Esophagus squamous epithelium (tissue), 5 donors: ENCODE results near the gene KLF8. TPM values are rescaled to one million over a fixed set of nuclear protein-coding genes. Genes with fewer than 3 reads are reported as not detected.

ENCODE experiments used
- DNase-seq: peaks from one replicate; lab custom pipeline; 2025; lab: John Stamatoyannopoulos, UW
- H3K27ac ChIP-seq, 4 donors: fragments of 200-600 bp; sonication (generic); one replicate each; pipeline ENCODE4 v1.5.1; 2016 to 2019; ENCODE audit warnings: mild to moderate bottlenecking in 1 of 4
- H3K27me3 ChIP-seq, 4 donors: fragments of 200-600 bp; sonication (generic); 1 replicate in 3 of 4; 2 replicates in 1 of 4; pipeline versions ENCODE4 v1.5.1 to v1.6.0; 2017 to 2021; ENCODE audit warnings: antibody characterized with exemption in 1 of 4
- H3K36me3 ChIP-seq, 3 donors: fragments of 200-600 bp; sonication (generic); one replicate each; pipeline ENCODE4 v1.5.1; 2016 to 2019
- H3K4me1 ChIP-seq, 3 donors: fragments of 200-600 bp; sonication (generic); one replicate each; pipeline ENCODE4 v1.5.1; 2017 to 2019
- H3K4me3 ChIP-seq, 4 donors: fragments of 200-600 bp; sonication (generic); 1 replicate in 3 of 4; 2 replicates in 1 of 4; pipeline ENCODE4 v1.5.1; 2016 to 2019; ENCODE audit warnings: mild to moderate bottlenecking in 2 of 4, moderate library complexity in 1 of 4
- H3K9me3 ChIP-seq, 3 donors: fragments of 200-600 bp; sonication (generic); one replicate each; pipeline ENCODE4 v1.5.1; 2016 to 2019
- CTCF ChIP-seq, 6 experiments: fragments of 450-650 bp in 4 of 6; fragments of 200-600 bp in 2 of 6; sonication (generic) in 2 of 6; IDR thresholded peaks; one replicate each; pipeline ENCODE4 v1.5.1; 2016 to 2019; ENCODE audit warnings: antibody characterized with exemption in 6 of 6, mild to moderate bottlenecking in 4 of 6, moderate library complexity in 4 of 6
- POLR2A ChIP-seq, 4 donors: fragments of 450-650 bp; IDR thresholded peaks; one replicate each; pipeline ENCODE4 v1.6.1; 2017; ENCODE audit warnings: antibody characterized with exemption in 4 of 4, mild to moderate bottlenecking in 4 of 4, moderate library complexity in 3 of 4
- WGBS, 2 donors: methylation state at CpG; one replicate each; pipeline ENCODE4 v1.1.5; 2018; 5-methylcytosine and 5-hydroxymethylcytosine counted together
- intact Hi-C: fragments of 100-400 bp; cut with DNase I; formaldehyde crosslinking; loops from one replicate; pipeline ENCODE4 v1.15.0; 2022
- total RNA-seq, 4 donors: library from RNA; depleted of rRNA; stranded (reverse); fragments of >200 nt; gene quantifications; one replicate each; pipeline ENCODE4 v1.1.0, GENCODE V29; 2016
- donor health status: DM: yes; HTN: yes; CAD: no.

Gene KLF8
- total RNA-seq, 4 donors from 2014 or later = 20.2 to 38.1 (median 33.4) TPM

GRCh38 chrX:56233100-56233499, 944 bp downstream of the KLF8 start:
- WGBS, 2 donors = 20% methylated on average over 4 of the region's 17 CpGs; no CpG with 5 or more reads in 1 of the 2 donors
- Histone ChIP-seq H3K27me3 (no peaks in the 10 kb centered on the region), H3K9me3 (no peaks in the 10 kb centered on the region), H3K36me3 (no peaks in the 10 kb centered on the region), H3K4me1 (peaks cover 0 to 55% (median 5%) of the 10 kb centered on the region in 3 donors), H3K4me3 (peak overlapping the region; percentile 37 to 65 (median 55)), H3K27ac (peak overlapping the region; percentile 79 to 92 (median 88))
- intact Hi-C loops = no loop called here
- TF ChIP-seq POLR2A (IDR thresholded peaks at IDR 0.05) (no peak), CTCF (IDR thresholded peaks at IDR 0.05) (no peak)
- no peak for DNase-seq

- no peak for DNase-seq
- H3K36me3 ChIP-seq = peaks cover 0 to 3% (median 0%) of the 10 kb centered on the region in 3 donors
- peaks cover 0 to 49% (median 0%) of the 10 kb centered on the region in 3 donors for H3K4me1 ChIP-seq
- 17 to 18% methylated on average over 1 to 8 of the region's 8 CpGs for WGBS, 2 donors
- no peaks in the 10 kb centered on the region for H3K9me3 ChIP-seq
- no peaks in the 10 kb centered on the region for H3K27me3 ChIP-seq
- peak overlapping the region; percentile 79 to 92 (median 88) for H3K27ac ChIP-seq
- intact Hi-C loops = no loop called here
- H3K4me3 ChIP-seq = peak overlapping the region; percentile 37 to 65 (median 55)
- TF ChIP-seq CTCF (IDR thresholded peaks at IDR 0.05) = peak in 1 of 6 experiments; percentile 8
- peak in 1 of 4 donors; percentile 33 for TF ChIP-seq POLR2A (IDR thresholded peaks at IDR 0.05)
These were observed 1.5 kb downstream of the KLF8 start for GRCh38 chrX:56233682-56234081.

GRCh38 chrX:56248492-56248891, 16.3 kb downstream of the KLF8 start:
- H3K4me1 ChIP-seq = no peaks in the 10 kb centered on the region
- 5 to 7% methylated on average over 5 of the region's 5 CpGs for WGBS, 2 donors
- H3K4me3 ChIP-seq = no peak overlapping the region
- H3K27me3 ChIP-seq = no peaks in the 10 kb centered on the region
- peaks cover 0 to 22% (median 0%) of the 10 kb centered on the region in 3 donors for H3K36me3 ChIP-seq
- peak; percentile 41 to 64 (median 60) for TF ChIP-seq CTCF (IDR thresholded peaks at IDR 0.05)
- no peak for TF ChIP-seq POLR2A (IDR thresholded peaks at IDR 0.05)
- DNase-seq = no peak
- no peak overlapping the region for H3K27ac ChIP-seq
- intact Hi-C loops = no loop called here
- H3K9me3 ChIP-seq = no peaks in the 10 kb centered on the region

GRCh38 chrX:56253832-56254703, 21.9 kb downstream of the KLF8 start:
- 57% methylated on average over 4 of the region's 10 CpGs; no CpG with 5 or more reads in 1 of the 2 donors for WGBS, 2 donors
- TF ChIP-seq CTCF (IDR thresholded peaks at IDR 0.05) (no peak), POLR2A (IDR thresholded peaks at IDR 0.05) (no peak)
- Histone ChIP-seq H3K4me3 (no peak overlapping the region), H3K36me3 (peaks cover 0 to 42% (median 0%) of the 10 kb centered on the region in 3 donors), H3K27ac (no peak overlapping the region), H3K9me3 (no peaks in the 10 kb centered on the region), H3K27me3 (no peaks in the 10 kb centered on the region), H3K4me1 (no peaks in the 10 kb centered on the region)
- no peak for DNase-seq
- intact Hi-C loops = loop anchor here (10.0 kb wide), 1 partner anchor 61 kb away; no protein-coding TSS in a partner anchor

- no peak overlapping the region for H3K27ac ChIP-seq
- 44 to 78% methylated on average over 1 of the region's 1 CpG for WGBS, 2 donors
- no peaks in the 10 kb centered on the region for H3K9me3 ChIP-seq
- intact Hi-C loops = no loop called here
- no peak for DNase-seq
- H3K27me3 ChIP-seq = no peaks in the 10 kb centered on the region
- peaks cover 0 to 90% (median 0%) of the 10 kb centered on the region in 3 donors for H3K36me3 ChIP-seq
- H3K4me1 ChIP-seq = no peaks in the 10 kb centered on the region
- no peak overlapping the region for H3K4me3 ChIP-seq
- no peak for TF ChIP-seq CTCF (IDR thresholded peaks at IDR 0.05)
- no peak for TF ChIP-seq POLR2A (IDR thresholded peaks at IDR 0.05)
These were observed 36.7 kb downstream of the KLF8 start for GRCh38 chrX:56268888-56269287.
